GM12891 (cell line): Measurements from ENCODE around the gene CERS3.

Experiments
- POLR2A ChIP-seq: IDR thresholded peaks from 2 replicates; pipeline ENCODE4 v1.6.1; 2011; ENCODE audit warnings: low read depth, low read length, control low read depth
- POLR2AphosphoS5 ChIP-seq: IDR thresholded peaks from 2 replicates; pipeline ENCODE4 v1.6.1; 2011; ENCODE audit warnings: low read depth, low read length, control low read depth
- TAF1 ChIP-seq: IDR thresholded peaks from 2 replicates; pipeline ENCODE4 v1.6.1; 2011; ENCODE audit warnings: low read depth, low read length, control low read depth

DNA sequence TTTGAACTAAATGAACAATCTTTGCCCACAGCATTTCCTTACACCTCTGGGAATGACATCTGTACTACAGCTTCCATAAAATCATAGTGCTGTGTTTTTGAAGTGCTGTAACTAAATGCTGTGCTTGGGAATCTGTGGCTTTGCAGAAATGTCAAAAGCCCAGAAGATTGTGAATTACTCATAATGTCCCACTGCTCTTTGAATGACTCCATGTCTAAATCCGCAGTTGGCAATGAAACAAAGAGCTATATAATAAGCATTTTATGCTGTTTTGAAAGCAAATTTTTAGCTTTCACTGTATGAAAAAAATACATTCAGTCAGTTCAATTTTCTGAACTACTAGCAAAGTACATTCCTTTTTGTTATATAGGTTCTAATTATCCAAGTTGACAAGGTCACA is 98.3 kb downstream of the CERS3 start:
- TF ChIP-seq POLR2A (no peak), POLR2AphosphoS5 (no peak), TAF1 (no peak)
